K562 (cell line): ENCODE results near the gene RASSF10. TPM values are rescaled to one million over a fixed set of nuclear protein-coding genes. Genes with fewer than 3 reads are reported as not detected.

Experiments
- ATAC-seq: fragments of 200-7000 bp; cut with Tn5 transposase; 3 replicates; pipeline ENCODE4 v1.9.1; 2020; ENCODE audit warnings: moderate library complexity
- BruUV-seq: library from RNA; stranded (reverse); fragments of 400-500 nt; replicated peaks from 2 replicates; lab custom pipeline; 2021; lab: Mats Ljungman, UMichigan
- CTCF ChIA-PET: fragments of 300-600 bp; formaldehyde crosslinking; extraction: SDS; loops from one replicate; lab custom pipeline; 2021; ENCODE audit warnings: low intra/inter-chr PET ratio; lab: Yijun Ruan, JAX
- POLR2A ChIA-PET: fragments of 300-600, 350-650 bp; sonication (Branson Sonifier 250); formaldehyde crosslinking; extraction: SDS; loops from one replicate; lab custom pipeline; 2021; ENCODE audit warnings: antibody characterized with exemption, inconsistent platforms; lab: Yijun Ruan, JAX
- DNase-seq, 4 experiments: peaks; one replicate each; pipeline versions ENCODE4 v3.0.0 to v3.0.0-alpha.2; 2011 to 2018; ENCODE audit warnings: low spot score in 3 of 4, mixed read lengths in 3 of 4; ENCODE audit errors: extremely low read depth in 1 of 4
- FAIRE-seq: peaks from 2 replicates; lab custom pipeline; 2011; peaks lifted over from hg19 to GRCh38; lab: Jason Lieb, UNC
- H2AFZ ChIP-seq: 2 replicates; pipeline ENCODE4 v1.6.0; 2011; ENCODE audit warnings: low read depth, low read length, control low read depth, inconsistent platforms
- H3K27ac ChIP-seq: fragments of 200-600 bp; 3 replicates; pipeline ENCODE4 v1.8.0; 2011; ENCODE audit warnings: low read depth, mild to moderate bottlenecking, control low read depth, inconsistent platforms, low read length, moderate library complexity, mixed read lengths; ENCODE audit errors: extremely low read depth
- H3K27me3 ChIP-seq, 2 experiments: fragments of 300-600 bp in 1 of 2; 2 replicates in 1 of 2; 3 replicates in 1 of 2; pipeline versions ENCODE4 v1.6.0 to v1.8.0; 2011; ENCODE audit warnings: inconsistent platforms in 2 of 2, low read length in 2 of 2, mild to moderate bottlenecking in 1 of 2, mixed read lengths in 1 of 2, moderate library complexity in 1 of 2; ENCODE audit not compliant: control insufficient read depth in 2 of 2, insufficient read depth in 2 of 2
- H3K36me3 ChIP-seq: fragments of 300-600 bp; 3 replicates; pipeline ENCODE4 v1.8.0; 2011; ENCODE audit warnings: mild to moderate bottlenecking, low read length, inconsistent platforms; ENCODE audit not compliant: control insufficient read depth, insufficient read depth
- H3K4me1 ChIP-seq, 2 experiments: fragments of 200-600 bp in 1 of 2; replicated peaks in 1 of 2; 2 replicates in 1 of 2; 3 replicates in 1 of 2; pipeline versions ENCODE4 v1.5.1 to v1.8.0; 2011; ENCODE audit warnings: inconsistent platforms in 2 of 2, low read length in 2 of 2, mild to moderate bottlenecking in 1 of 2, mixed read lengths in 1 of 2, moderate library complexity in 1 of 2; ENCODE audit not compliant: control insufficient read depth in 2 of 2, insufficient read depth in 2 of 2
- H3K4me2 ChIP-seq: 2 replicates; pipeline ENCODE4 v1.6.1; 2011; ENCODE audit warnings: low read length, control low read depth, inconsistent platforms, mixed read lengths; ENCODE audit not compliant: insufficient read depth
- H3K4me3 ChIP-seq: fragments of 200-600 bp; sonication (generic), shearing (Covaris generic); 2 replicates; pipeline ENCODE4 v1.5.1; 2016; ENCODE audit warnings: control low read depth, inconsistent platforms
- H3K79me2 ChIP-seq: fragments of 200-600 bp; 3 replicates; pipeline ENCODE4 v1.8.0; 2011; ENCODE audit warnings: low read length, inconsistent platforms; ENCODE audit not compliant: control insufficient read depth, insufficient read depth
- H3K9ac ChIP-seq, 2 experiments: 2 replicates each; pipeline versions ENCODE4 v1.6.0 to v1.6.1; 2011; ENCODE audit warnings: low read depth in 2 of 2, low read length in 2 of 2, control low read depth in 1 of 2, inconsistent platforms in 1 of 2, mild to moderate bottlenecking in 1 of 2, mixed read lengths in 1 of 2; ENCODE audit not compliant: insufficient read depth in 1 of 2
- H3K9me1 ChIP-seq: one replicate; pipeline ENCODE4 v1.6.0; 2011; ENCODE audit warnings: inconsistent platforms, mild to moderate bottlenecking, low read length, moderate library complexity; ENCODE audit not compliant: control insufficient read depth, insufficient read depth
- H3K9me3 ChIP-seq: replicated peaks from 2 replicates; pipeline ENCODE4 v1.5.1; 2011; ENCODE audit warnings: low read depth, low read length, inconsistent platforms; ENCODE audit not compliant: control insufficient read depth, insufficient read depth
- H4K20me1 ChIP-seq: replicated peaks from 2 replicates; pipeline ENCODE4 v1.6.1; 2011; ENCODE audit warnings: low read length, inconsistent platforms, mixed read lengths; ENCODE audit not compliant: control insufficient read depth, insufficient read depth
- BCOR ChIP-seq: fragments of 450-650 bp; IDR thresholded peaks from 2 replicates; pipeline ENCODE4 v1.6.1; 2016
- CBX3 ChIP-seq, 2 experiments: IDR thresholded peaks; 1 replicate in 1 of 2; 2 replicates in 1 of 2; pipeline ENCODE4 v1.6.1; 2012; ENCODE audit warnings: inconsistent platforms in 2 of 2, low read length in 2 of 2, borderline replicate concordance in 1 of 2, control low read depth in 1 of 2
- HNRNPL ChIP-seq: fragments of 200-400 bp; formaldehyde crosslinking; IDR thresholded peaks from 2 replicates; pipeline ENCODE4 v1.6.1; 2017; ENCODE audit warnings: low read depth, mild to moderate bottlenecking, low read length
- KDM1A ChIP-seq, 2 experiments: fragments of 450-650 bp; IDR thresholded peaks; 2 replicates each; pipeline ENCODE4 v1.6.1; 2016; ENCODE audit warnings: mild to moderate bottlenecking in 2 of 2
- PATZ1 ChIP-seq: fragments of 250-450 bp; sonication (Bioruptor Pico); IDR thresholded peaks from 2 replicates; pipeline ENCODE4 v1.5.0; 2020; ENCODE audit warnings: mild to moderate bottlenecking, borderline replicate concordance
- RBM25 ChIP-seq: fragments of 200-400 bp; formaldehyde crosslinking; IDR thresholded peaks from 2 replicates; pipeline ENCODE4 v1.6.1; 2018; ENCODE audit warnings: low read length, low read depth, moderate library complexity; ENCODE audit not compliant: severe bottlenecking
- RNF2 ChIP-seq: sonication (generic); IDR thresholded peaks from 2 replicates; pipeline ENCODE4 v1.6.1; 2016
- STAT6 ChIP-seq: sonication (generic); formaldehyde crosslinking; IDR thresholded peaks from 2 replicates; pipeline ENCODE4 v1.8.1; 2023; ENCODE audit warnings: mild to moderate bottlenecking, missing genetic modification reagents
- ZNF146 ChIP-seq: IDR thresholded peaks from one replicate; pipeline ENCODE4 v1.6.1; 2018; ENCODE audit warnings: missing compliant biosample characterization; ENCODE audit not compliant: unreplicated experiment
- in situ Hi-C: fragments of 300-500 bp; cut with MboI; formaldehyde crosslinking; loops from 4 replicates; pipeline ENCODE4 v1.15.0; 2018; ENCODE audit warnings: inconsistent platforms, mixed read lengths
- intact Hi-C: fragments of 100-400 bp; cut with micrococcal nuclease; formaldehyde crosslinking; loops from 2 replicates; pipeline ENCODE4 v1.14.2; 2022
- polyA plus RNA-seq, 8 experiments: library from polyadenylated mRNA; depleted of rRNA in 4 of 8; stranded (reverse) in 5 of 8; unstranded in 3 of 8; fragments of >200 nt; fragmentation: Nextera tagmentation in 2 of 8; fragmentation: Illumina TruSeq in 1 of 8; extraction: Ambion mirVana in 2 of 8; extraction: Trizol in 1 of 8; gene quantifications; 2 replicates each; pipeline versions ENCODE4 v1.2.1 to v1.2.3, GENCODE V29; 2011 to 2014; ENCODE audit warnings: inconsistent platforms in 1 of 8, missing spikeins in 1 of 8
- total RNA-seq, 7 experiments: library from RNA; depleted of rRNA in 6 of 7; stranded (reverse); fragments of >200 nt in 6 of 7; fragmentation: Illumina TruSeq in 2 of 7; extraction: Trizol in 2 of 7; gene quantifications; 2 replicates each; pipeline versions ENCODE4 v1.2.1 to v1.2.3, GENCODE V29; 2011 to 2021; ENCODE audit warnings: low replicate concordance in 1 of 7

Gene RASSF10
- total and polyA plus RNA-seq, 9 of the 15 experiments (the other 6 are each of a cell fraction or from before 2014, with no cell fraction given) = not detected

DNA sequence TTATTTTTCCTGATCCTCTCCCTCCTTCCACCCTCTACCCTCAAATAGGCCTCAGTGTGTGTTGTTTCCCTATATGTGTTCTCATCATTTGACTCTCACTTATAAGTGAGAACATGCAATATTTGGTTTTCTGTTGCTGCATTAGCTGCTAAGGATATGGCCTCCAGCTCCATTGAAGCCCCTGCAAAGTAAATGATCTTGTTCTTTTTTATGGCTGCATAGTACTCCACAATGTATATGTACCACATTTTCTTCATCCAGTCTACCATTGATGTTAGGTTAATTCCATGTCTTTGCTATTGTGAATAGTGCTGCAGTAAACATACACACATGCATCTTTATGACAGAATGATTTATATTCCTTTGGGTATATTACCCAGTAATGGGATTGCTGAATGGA lies 13.3 kb upstream of the RASSF10 start:
- CTCF ChIA-PET = no interaction called here
- FAIRE-seq = no peak
- in situ Hi-C loops = loop anchor here (10.0 kb wide), 1 partner anchor 119 kb away; no protein-coding TSS in a partner anchor

More for the DNA sequence above, 13.3 kb upstream of the RASSF10 start:
- DNase-seq (no peak), ATAC-seq (no peak)
- no peak overlapping the region for H3K27ac ChIP-seq
- H3K79me2 ChIP-seq = no peaks in the 10 kb centered on the region
- POLR2A ChIA-PET = interaction anchor here (0.9 kb wide), 1 partner anchor 17 kb away, joined by 3 read pairs; no protein-coding TSS in a partner anchor
- no TSS peak for BruUV-seq
- peak; percentile 85 for TF ChIP-seq BCOR
- no peak for TF ChIP-seq RNF2
- TF ChIP-seq STAT6 (CRISPR knock-in tag) = no peak
- no peak for TF ChIP-seq PATZ1
- TF ChIP-seq ZNF146 (CRISPR knock-in tag) = peak; percentile 98
- TF ChIP-seq HNRNPL = no peak
- TF ChIP-seq RBM25 = peak; percentile 89
- TF ChIP-seq CBX3 (IDR thresholded peaks at IDR 0.05; ENCODE audit: borderline replicate concordance in 1 of 2, low read length in 2 of 2) = 0 out of 3 replicates have a peak, but pooled peaks of 1 of the 2 experiments have one; percentile 32
- peak; percentile 58 to 83; a peak in 2 of 4 replicates for TF ChIP-seq KDM1A (IDR thresholded peaks at IDR 0.05)
- no peaks in the 10 kb centered on the region for H3K27me3 ChIP-seq
- H3K36me3 ChIP-seq = no peaks in the 10 kb centered on the region
- no peaks in the 10 kb centered on the region; the same call in 1 of the 2 replicates for H3K9me3 ChIP-seq
- H4K20me1 ChIP-seq = no peaks in the 10 kb centered on the region
- intact Hi-C loops = no loop called here
- no peak overlapping the region for H3K4me3 ChIP-seq
- H3K4me2 ChIP-seq = no peak overlapping the region
- no peak overlapping the region for H2AFZ ChIP-seq
- no peaks in the 10 kb centered on the region for H3K9me1 ChIP-seq
- peaks cover 0 to 34% of the 10 kb centered on the region in 2 experiments; a peak in 3 of 5 replicates for H3K4me1 ChIP-seq
- H3K9ac ChIP-seq = no peak overlapping the region
